Activated naive CD4-positive, alpha-beta T cell treated with Interleukin-2 at 50 U/mL for 16 hours (primary cell): ENCODE results near the gene SLC26A2.
A peak's percentile ranks its signal among the peaks of the same experiment; 100 is the strongest.
"Not testable (repeated sequence)": the region's sequence is repeated elsewhere in the genome, so short reads cannot be mapped to it uniquely, and the experiment has no call there.

Experiments
- DNase-seq: peaks from one replicate; pipeline ENCODE4 v3.0.0-alpha.2; 2020

Gene SLC26A2

GRCh38 chr5:149937610-149938009 lies 22.9 kb upstream of the SLC26A2 start:
- DNase-seq: no peak

DNA sequence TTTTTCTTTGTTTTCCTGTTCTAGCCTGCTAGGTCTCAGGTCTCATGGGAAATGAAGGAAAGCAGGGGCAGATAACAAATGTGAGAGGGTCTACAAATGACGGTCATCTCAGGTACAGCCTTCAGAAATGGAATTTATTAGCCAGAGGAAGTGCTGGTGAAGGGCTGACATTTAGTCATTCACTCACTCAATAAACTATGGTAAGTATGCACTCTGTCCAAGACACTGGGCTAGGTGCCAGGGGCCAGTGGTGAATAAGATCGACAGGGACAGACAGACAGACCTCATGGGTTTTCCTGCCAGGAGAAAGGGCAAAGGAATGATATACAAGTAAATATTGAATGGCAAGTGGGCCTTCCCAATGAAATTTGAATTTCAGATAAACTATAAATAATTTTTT lies 22.3 kb upstream of the SLC26A2 start:
- no peak for DNase-seq

DNA sequence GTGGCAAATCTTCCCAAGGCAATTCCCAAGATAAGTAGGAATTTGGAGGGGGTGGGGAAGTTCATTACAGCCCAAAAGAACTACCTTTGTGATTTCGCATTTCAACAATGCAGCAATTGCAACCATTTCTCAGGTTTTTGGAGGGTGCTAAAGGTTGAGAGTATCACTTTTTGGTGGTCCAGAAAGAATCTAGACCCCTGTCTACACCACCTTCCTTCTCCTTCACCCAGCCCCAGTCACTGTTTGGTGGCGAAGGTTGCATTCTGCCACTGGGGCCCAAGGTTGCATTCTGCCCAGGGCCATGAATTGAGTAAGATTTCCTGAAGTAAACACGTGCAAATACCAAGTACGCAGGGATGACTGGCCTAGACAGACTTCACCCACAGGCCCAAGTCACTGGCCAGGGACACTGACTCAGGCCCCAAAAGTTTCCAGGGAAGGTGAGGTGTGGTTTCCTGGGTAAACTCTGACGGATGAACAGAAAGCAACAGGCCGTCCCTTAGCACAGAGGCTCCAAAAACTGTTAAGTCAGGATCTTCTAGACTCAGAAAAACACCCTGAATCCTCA lies 21.7 kb upstream of the SLC26A2 start:
- DNase-seq: no peak

DNA sequence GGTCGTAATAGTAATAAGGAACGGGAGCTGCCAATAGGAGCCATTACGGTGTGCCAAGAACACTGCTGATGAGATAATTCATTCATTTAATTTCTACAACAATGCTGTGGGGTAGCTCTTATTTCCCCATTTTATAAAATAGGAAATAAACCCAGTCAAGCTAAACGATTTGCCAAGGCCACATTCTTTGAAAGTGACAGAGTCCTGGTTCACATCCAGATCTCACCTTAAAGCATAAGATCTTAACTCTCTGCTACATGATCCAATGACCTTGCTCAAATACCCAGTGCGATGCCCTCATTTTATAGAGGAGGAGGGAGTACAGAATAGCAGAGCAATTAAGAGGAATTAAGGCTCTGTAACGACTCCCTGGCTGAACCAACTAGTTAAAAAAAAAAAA lies 21.0 kb upstream of the SLC26A2 start:
- no peak for DNase-seq

DNA sequence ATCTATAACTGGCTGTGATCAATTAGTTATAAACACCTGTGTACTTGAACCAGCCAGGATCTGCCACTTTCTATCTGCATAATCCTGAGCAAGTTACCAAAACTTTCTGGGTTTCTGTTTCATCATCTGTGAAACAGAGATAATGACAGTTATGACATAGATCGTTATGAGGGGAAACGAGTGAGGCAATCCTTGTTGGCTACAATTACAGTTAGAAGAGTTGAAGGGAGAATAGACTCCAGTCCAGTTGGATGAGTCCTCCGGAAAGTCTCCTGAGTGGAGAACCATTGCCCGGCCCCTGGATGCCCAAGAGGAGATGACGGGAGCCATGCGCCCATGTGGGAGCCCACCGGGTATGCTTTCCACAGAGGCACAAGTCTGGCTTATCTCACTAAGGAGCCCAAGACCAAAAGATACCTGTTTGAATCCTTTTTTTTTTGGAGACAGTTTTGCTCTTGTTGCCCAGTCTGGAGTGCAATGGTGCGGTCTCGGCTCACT lies 20.4 kb upstream of the SLC26A2 start:
- no peak for DNase-seq

- no peak for DNase-seq
Measured at GRCh38 chr5:149940941-149941644, 19.5 kb upstream of the SLC26A2 start.

GRCh38 chr5:149941795-149942194 lies 18.8 kb upstream of the SLC26A2 start:
- DNase-seq: no peak

DNA sequence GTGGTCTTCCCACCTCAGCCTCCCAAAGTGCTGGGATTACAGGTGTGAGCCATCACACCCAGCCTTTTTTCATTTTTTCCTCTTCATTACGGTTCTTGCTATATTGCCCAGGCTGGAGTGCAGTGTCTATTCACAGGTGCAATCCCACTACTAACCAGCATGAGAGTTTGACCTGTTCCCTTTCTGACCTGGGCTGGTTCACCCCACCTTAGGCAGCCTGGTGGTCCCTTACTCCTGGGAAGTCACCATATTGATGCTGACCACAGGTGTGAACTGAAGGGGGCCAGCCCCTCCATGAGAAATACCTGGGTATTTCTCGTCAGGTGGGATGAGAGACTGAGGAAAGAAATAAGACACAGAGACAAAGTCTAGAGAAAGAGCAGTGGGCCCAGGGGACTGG lies 18.4 kb upstream of the SLC26A2 start:
- no peak for DNase-seq

GRCh38 chr5:149942741-149943169 lies 17.8 kb upstream of the SLC26A2 start:
- not testable (repeated sequence) for DNase-seq

DNA sequence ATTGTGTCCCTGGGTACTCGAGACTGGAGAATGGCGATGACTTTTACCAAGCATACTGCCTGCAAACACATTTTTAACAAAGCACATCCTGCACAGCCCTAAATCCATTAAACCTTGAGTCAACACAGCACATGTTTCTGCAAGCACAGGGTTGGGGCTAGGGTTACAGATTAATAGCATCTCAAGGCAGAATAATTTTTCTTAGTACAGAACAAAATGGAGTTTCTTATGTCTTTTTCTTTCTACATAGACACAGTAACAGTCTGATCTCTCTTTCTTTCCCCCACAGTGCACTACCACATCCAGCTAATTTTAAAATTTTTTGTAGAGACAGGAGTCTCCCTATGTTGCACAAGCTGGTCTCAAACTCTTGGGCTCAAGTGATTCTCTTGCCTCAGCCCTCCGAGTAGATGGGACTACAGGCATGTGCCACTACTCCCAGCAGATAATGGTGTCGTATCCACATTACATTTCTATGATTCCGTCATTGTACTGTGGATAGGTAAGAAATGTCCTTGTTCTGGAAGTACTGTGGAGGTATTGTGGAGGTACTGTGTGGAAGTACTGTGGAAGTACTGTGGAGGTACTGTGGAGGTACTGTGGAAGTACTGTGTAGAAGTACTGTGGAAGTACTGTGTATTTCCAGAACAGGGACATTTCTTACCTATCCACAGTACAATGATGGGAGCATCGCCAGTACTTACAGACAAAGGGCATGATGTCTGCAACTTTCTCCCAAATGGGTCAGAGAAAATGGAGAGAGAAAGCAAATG lies 17.2 kb upstream of the SLC26A2 start:
- not testable (repeated sequence) for DNase-seq

GRCh38 chr5:149944666-149945065 lies 15.9 kb upstream of the SLC26A2 start, which contains the start of gene PDE6A:
Gene PDE6A (minus strand): TSS chr5:149944793. CDS start chr5:149944673, 120 bp downstream.
- DNase-seq: no peak

GRCh38 chr5:149946118-149946517 lies 14.4 kb upstream of the SLC26A2 start:
- no peak for DNase-seq

GRCh38 chr5:149948993-149949392 lies 11.6 kb upstream of the SLC26A2 start:
- DNase-seq: no peak

- DNase-seq: no peak
Measured at GRCh38 chr5:149951138-149951749, 9.3 kb upstream of the SLC26A2 start.

DNA sequence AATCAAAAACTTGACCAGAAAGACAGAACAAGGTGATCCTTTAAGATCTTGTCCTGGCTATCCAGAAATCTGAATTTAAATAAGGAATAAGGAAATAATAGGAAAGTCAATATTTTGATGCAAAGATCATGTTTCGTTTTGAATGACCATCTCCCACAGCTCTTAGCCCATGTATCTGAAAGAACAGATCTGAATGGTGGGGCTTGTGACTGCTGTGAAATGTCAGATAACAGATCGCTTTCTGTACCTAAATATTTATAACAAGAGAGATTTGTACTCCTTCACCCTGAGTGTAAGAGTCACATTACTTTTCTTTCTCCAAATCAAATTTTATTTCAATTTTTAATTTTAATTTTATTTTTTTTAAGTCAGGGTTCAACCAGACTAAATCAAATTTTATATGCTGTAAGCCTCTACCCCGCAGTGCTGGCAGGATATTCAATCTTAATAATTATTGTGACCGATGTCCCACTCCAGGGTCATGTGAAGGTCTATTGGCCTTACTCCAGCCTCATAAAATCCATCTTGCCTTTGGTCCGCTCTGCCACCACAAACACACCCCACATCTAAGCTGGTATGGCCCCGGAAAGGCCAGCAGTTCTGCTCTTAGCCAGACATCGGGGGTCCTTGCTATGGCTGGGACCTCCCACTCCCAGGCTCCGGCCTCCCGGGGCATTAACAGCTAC lies 7.0 kb upstream of the SLC26A2 start:
- no peak for DNase-seq

GRCh38 chr5:149954798-149955197 lies 5.8 kb upstream of the SLC26A2 start:
- DNase-seq: no peak

DNA sequence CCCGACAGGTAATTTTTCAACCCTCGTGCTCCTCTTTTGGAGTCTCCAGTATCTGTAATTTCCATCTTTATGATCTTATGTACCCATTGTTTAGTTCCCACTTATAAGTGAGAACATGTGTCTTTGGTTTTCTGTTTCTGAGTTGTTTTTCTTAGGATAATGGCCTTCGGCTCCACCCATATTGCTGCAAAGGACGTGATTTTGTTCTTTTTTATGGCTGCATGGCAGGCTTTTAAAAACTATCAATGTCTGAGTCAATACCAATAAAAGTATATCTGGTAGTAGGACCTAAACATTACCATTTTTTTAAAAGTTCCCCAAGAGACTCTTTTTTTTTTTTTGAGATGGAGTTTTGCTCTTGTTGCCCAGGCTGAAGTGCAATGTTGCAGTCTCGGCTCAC lies 3.9 kb upstream of the SLC26A2 start:
- no peak for DNase-seq

DNA sequence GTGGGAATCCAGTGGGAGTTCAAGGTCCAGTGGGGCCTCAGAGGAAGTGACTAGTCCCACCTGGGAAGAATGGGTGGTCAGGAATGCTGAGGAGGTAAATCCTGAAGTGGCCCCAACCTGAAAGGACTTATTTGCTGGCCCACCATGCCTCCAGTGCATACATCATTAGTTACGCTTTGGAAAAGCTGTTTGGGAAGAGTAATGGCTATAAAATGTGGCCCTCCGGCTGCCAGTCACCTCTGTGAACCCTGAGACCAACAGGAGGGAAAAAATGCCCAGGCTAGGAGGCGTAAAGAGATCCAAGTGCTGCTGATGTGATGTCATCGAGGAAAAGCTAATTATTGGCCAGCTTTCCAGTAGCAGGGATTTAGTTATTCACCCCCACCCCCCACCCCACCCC lies 2.7 kb upstream of the SLC26A2 start:
- no peak for DNase-seq

DNA sequence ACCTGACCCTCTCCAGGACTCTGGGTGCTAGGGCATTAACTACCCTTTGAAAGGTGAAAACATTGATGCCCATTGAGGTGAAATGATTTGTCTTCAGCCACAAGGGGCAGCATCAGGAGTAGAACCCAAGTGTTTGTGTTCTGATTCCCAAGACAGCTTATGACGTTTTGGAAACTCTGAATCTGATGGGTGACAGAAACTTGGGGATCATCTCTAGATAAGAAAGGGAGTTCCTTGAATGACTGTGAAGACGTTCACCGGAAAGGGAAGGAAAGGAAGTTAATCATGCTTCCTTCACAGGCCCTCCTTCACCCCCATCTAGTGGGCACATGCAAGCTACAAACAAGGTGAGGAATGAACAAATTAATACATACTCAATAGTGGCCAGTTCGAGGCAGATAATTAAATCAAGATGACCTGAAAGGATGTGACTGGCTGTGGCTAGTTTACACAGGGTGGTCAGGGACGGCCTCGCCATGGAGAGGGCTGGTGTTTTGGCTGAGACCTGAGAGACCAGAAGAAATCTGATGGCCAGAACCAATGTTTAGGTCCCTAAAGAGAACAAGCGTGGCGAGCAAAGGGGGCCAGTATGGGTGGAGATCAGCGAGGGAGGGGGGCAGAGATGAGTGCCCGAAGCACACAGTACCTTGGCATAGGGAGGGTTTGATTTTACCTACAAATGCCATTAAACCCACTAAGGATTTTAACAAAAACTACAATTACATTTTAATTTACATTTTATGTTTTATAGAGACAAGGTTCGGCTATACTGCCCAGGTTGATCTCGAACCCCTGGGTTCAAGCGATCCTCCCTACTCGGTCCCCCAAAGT lies 937 bp upstream of the SLC26A2 start:
- DNase-seq: peak; percentile 52

DNA sequence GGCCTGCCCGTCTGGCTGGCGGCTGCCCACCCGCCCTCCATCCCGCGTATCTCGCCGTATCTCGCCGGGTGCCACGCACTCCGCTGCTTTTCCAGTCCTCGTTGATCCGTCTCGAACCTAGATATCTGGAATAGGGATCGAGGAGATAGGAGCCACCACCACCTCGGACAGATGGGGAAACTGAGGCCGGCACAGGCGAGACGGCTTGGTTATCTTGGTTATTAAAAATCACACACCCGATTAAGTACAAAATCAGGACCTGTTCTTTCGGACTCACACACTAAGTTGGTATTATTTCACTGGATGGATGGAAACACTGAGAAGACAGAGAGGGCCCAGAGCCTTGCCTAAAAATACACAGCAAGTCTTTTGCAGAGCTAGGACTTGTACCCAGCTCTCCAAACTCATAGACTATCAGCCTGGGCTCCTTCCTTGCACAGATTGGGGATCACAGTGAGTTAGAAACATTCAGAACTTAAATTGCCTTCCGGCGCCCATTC lies 678 bp downstream of the SLC26A2 start:
- DNase-seq: no peak

DNA sequence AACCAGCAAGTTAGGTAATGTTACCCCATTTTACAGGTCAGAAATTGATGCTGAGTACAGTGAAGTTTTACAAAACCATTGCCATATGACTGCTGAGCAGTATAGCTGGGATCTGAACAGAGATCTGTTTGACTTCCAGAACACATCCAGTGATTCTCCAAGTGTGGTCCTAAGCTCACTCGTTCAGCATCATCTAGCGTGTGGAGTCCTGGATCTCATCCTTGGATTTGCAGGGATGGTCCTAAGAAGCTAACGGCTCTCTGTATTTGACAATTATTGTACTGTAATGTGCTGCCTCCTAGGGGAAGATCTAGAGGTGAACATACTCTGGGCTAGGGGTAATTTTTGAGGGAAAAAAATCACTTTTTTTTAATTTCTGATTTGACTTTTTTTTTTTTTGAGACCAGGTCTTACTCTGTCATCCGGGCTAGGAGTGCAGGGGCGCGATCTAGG lies 1.4 kb downstream of the SLC26A2 start:
- no peak for DNase-seq
